RWPE2 (cell line): Measurements from ENCODE around the gene RGL3.
A peak's percentile ranks its signal among the peaks of the same experiment; 100 is the strongest.

Experiments used
- ATAC-seq: fragments of 200-7000 bp; cut with Tn5 transposase; 3 replicates; pipeline ENCODE4 v1.9.1; 2021; ENCODE audit warnings: low read depth
- DNase-seq: peaks from one replicate; pipeline ENCODE4 v3.0.0-alpha.2; 2020; ENCODE audit warnings: low spot score
- H3K27ac ChIP-seq: fragments of 450-650 bp; 2 replicates; pipeline ENCODE4 v1.5.1; 2017; ENCODE audit warnings: mild to moderate bottlenecking; ENCODE audit not compliant: poor library complexity, severe bottlenecking
- H3K27me3 ChIP-seq: fragments of 250-450 bp; sonication (Bioruptor Pico); 2 replicates; pipeline ENCODE4 v1.5.1; 2021; ENCODE audit warnings: mild to moderate bottlenecking, moderate library complexity; ENCODE audit not compliant: insufficient read depth, poor library complexity, severe bottlenecking
- H3K36me3 ChIP-seq: fragments of 250-450 bp; sonication (Bioruptor Pico); 2 replicates; pipeline ENCODE4 v1.5.1; 2020; ENCODE audit warnings: low read depth, mild to moderate bottlenecking, moderate library complexity
- H3K4me1 ChIP-seq: fragments of 250-450 bp; sonication (Bioruptor Pico); 2 replicates; pipeline ENCODE4 v1.5.1; 2021; ENCODE audit warnings: mild to moderate bottlenecking, moderate library complexity; ENCODE audit not compliant: insufficient read depth, poor library complexity, severe bottlenecking
- H3K4me3 ChIP-seq: fragments of 250-450 bp; sonication (Bioruptor Pico); 2 replicates; pipeline ENCODE4 v1.5.1; 2021; ENCODE audit warnings: mild to moderate bottlenecking, moderate library complexity; ENCODE audit not compliant: severe bottlenecking
- H3K9me3 ChIP-seq: fragments of 250-450 bp; sonication (Bioruptor Pico); 2 replicates; pipeline ENCODE4 v1.5.1; 2021; ENCODE audit warnings: mild to moderate bottlenecking, moderate library complexity; ENCODE audit not compliant: severe bottlenecking
- TF ChIP-seq, protein P1 (sequence below): fragments of 450-650 bp; IDR thresholded peaks from one replicate; pipeline ENCODE4 v1.5.1; 2017; ENCODE audit warnings: mild to moderate bottlenecking, moderate library complexity; ENCODE audit not compliant: poor library complexity, severe bottlenecking

RGL3 gene

DNA sequence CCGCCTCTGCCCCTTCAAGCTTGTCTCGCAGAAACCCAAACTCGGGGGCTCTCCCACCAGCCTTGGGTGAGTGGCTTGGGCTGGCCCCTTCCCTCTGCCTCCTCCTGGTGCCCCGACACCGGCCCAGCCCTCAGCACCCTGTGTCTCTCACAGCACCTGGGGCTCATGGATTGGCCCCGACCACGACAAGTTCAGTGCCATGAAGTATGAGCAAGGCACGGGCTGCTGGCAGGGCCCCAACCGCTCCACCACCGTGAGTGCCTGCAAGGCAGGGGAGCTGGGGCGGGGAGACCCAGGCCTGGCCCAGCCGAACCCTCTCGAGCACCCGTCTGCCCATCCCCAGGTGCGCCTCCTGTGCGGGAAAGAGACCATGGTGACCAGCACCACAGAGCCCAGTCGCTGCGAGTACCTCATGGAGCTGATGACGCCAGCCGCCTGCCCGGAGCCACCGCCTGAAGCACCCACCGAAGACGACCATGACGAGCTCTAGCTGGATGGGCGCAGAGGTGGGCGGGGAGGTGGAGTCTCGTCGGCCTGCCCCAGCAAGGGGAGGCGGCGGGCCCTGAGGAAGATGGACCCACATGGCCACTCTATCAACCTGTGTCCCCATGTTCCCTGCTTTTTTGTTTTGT, 29.9 kb upstream of the RGL3 start:
- TF ChIP-seq, protein P1, sequence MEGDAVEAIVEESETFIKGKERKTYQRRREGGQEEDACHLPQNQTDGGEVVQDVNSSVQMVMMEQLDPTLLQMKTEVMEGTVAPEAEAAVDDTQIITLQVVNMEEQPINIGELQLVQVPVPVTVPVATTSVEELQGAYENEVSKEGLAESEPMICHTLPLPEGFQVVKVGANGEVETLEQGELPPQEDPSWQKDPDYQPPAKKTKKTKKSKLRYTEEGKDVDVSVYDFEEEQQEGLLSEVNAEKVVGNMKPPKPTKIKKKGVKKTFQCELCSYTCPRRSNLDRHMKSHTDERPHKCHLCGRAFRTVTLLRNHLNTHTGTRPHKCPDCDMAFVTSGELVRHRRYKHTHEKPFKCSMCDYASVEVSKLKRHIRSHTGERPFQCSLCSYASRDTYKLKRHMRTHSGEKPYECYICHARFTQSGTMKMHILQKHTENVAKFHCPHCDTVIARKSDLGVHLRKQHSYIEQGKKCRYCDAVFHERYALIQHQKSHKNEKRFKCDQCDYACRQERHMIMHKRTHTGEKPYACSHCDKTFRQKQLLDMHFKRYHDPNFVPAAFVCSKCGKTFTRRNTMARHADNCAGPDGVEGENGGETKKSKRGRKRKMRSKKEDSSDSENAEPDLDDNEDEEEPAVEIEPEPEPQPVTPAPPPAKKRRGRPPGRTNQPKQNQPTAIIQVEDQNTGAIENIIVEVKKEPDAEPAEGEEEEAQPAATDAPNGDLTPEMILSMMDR, result no peak
- H3K4me3 ChIP-seq, result no peak overlapping the region
- H3K9me3 ChIP-seq, result no peaks in the 10 kb centered on the region
- no peaks in the 10 kb centered on the region for H3K27me3 ChIP-seq
- H3K27ac ChIP-seq, result no peak overlapping the region
- DNase-seq, result no peak
- ATAC-seq, result no peak
- peaks cover 47% of the 10 kb centered on the region for H3K36me3 ChIP-seq
- peaks cover 5% of the 10 kb centered on the region for H3K4me1 ChIP-seq

DNA sequence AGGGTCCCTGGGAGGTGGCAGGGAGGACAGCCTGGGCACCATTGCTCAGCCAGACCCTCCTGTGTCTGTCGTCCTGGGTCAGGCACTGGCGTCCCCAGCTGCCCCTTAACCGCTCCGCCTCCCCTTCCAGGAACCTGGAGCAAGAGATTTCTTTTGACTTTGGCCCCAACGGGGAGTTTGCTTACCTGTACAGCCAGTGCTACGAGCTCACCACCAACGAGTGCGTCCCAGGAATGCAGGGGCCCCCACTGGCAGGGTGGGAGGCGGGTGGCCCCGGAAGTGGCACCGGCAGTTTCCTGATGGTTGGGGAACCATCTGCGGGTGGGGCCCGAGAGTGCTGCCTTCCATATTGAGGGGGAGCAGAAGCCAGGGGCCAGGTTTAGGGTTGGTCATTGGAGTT, 29.3 kb upstream of the RGL3 start:
- ATAC-seq, result no peak
- peaks cover 10% of the 10 kb centered on the region for H3K4me1 ChIP-seq
- DNase-seq, result no peak
- no peak overlapping the region for H3K27ac ChIP-seq
- TF ChIP-seq, protein P1, result no peak
- H3K27me3 ChIP-seq, result no peaks in the 10 kb centered on the region
- H3K36me3 ChIP-seq, result peaks cover 53% of the 10 kb centered on the region
- H3K9me3 ChIP-seq, result no peaks in the 10 kb centered on the region
- no peak overlapping the region for H3K4me3 ChIP-seq

DNA sequence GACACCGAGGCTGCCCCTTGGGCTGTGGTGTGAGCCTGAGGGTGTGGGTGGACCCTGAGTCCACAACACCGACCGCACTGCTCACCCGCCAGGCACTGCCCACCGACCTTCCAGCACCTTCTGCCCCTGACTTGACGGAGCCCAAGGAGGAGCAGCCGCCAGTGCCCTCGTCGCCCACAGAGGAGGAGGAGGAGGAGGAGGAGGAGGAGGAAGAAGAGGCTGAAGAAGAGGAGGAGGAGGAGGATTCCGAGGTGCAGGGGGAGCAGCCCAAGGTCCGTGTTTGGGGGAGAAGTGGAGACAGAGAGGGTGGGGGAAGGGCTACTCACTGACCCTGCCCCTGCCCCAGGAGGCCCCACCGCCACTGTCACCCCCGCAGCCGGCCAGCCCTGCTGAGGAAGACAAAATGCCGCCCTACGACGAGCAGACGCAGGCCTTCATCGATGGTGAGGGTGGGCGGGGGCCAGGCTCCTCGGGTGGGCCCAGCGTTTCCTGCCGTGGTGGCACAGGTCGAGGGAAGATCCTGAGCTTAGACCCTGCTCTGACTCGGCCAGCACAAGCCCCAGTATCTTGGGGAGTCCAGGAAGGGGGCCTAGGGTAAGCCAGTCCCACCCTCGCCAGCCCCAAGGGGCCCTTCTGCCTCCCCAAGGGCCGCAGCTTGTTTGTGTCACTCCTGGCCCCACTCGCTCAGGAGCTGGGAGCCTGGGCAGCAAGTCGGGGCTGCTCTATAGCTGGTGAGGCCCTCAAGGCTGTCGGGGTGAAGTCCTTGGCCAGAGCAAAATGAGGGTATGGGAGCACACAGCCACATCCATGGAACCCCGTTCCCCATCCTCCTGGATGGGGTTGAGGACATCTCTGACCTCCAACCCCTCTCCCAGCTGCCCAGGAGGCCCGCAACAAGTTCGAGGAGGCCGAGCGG, 28.5 kb upstream of the RGL3 start:
- no peaks in the 10 kb centered on the region for H3K9me3 ChIP-seq
- ATAC-seq (no peak), DNase-seq (no peak)
- H3K4me1 ChIP-seq, result peaks cover 12% of the 10 kb centered on the region
- H3K27me3 ChIP-seq, result no peaks in the 10 kb centered on the region
- peaks cover 61% of the 10 kb centered on the region for H3K36me3 ChIP-seq
- TF ChIP-seq, protein P1, result no peak
- H3K4me3 ChIP-seq, result no peak overlapping the region
- no peak overlapping the region for H3K27ac ChIP-seq

DNA sequence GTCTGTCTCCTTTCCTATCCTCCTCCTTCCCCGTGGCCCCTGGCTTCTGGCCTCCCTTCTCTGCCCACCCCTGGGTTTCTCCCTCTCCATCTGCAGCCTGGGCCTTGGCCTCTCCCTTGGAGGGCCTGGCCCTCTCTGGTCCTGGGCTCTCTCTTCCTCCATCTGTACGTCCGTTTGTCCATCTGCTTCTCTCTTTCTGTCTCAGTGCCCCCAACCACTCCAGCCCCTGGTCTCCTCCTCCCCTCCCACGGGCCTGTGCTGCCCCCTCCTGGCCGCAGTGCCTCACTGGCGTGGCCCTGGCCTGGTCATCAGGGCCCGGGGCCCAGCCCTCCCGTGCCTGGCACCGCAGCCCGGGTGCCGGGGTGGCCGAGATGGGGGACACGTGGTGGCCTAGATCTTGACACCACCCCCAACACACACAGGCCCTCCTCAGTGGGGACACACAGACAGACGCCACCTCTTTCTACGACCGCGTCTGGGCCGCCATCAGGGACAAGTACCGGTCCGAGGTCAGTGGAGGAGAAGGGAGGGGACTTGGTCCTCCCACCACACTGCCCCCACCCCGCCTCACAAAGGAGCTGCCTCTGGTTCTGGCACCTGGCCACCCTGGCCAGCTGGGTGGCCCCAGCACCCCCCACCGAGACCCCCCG, 27.7 kb upstream of the RGL3 start:
- Histone ChIP-seq H3K27me3 (no peaks in the 10 kb centered on the region), H3K36me3 (peaks cover 69% of the 10 kb centered on the region), H3K9me3 (no peaks in the 10 kb centered on the region), H3K4me1 (peaks cover 12% of the 10 kb centered on the region), H3K4me3 (no peak overlapping the region), H3K27ac (no peak overlapping the region)
- TF ChIP-seq, protein P1, result peak; percentile 51
- DNase-seq (no peak), ATAC-seq (peak; percentile 53; the same call in 2 of the 3 replicates)
